Measurements from ENCODE around the gene RAB11FIP2.

DNA sequence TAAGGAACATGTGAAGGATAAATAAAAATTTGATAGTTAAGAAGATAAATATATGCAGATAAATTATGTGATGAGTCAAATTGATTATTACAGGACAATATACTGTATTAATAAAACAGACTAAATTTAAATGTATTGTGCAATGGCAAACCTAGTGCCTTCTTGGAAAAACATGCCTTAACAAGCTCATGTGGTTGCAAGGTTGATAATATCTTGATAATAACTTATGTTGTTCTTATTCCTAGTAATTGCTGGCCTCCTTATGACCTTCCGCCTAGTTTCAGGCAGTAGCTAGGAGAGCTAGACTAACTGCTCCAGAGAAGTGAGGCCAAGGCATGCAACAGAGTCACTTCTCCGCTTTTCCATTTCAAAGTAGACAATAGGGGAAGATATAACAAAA is 7.6 kb upstream of the RAB11FIP2 start:
- TF ChIP-seq, protein P1, sequence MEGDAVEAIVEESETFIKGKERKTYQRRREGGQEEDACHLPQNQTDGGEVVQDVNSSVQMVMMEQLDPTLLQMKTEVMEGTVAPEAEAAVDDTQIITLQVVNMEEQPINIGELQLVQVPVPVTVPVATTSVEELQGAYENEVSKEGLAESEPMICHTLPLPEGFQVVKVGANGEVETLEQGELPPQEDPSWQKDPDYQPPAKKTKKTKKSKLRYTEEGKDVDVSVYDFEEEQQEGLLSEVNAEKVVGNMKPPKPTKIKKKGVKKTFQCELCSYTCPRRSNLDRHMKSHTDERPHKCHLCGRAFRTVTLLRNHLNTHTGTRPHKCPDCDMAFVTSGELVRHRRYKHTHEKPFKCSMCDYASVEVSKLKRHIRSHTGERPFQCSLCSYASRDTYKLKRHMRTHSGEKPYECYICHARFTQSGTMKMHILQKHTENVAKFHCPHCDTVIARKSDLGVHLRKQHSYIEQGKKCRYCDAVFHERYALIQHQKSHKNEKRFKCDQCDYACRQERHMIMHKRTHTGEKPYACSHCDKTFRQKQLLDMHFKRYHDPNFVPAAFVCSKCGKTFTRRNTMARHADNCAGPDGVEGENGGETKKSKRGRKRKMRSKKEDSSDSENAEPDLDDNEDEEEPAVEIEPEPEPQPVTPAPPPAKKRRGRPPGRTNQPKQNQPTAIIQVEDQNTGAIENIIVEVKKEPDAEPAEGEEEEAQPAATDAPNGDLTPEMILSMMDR (IDR thresholded peaks at IDR 0.05) = no peak
- no peak for TF ChIP-seq POLR2A (IDR thresholded peaks at IDR 0.05)

Measured in thyroid gland (tissue), 4 donors.